HCT116 (cell line): ENCODE measurements around the gene GSG1L. TPM values are rescaled to one million over a fixed set of nuclear protein-coding genes. Genes with fewer than 3 reads are reported as not detected.

Experiments
- ATAC-seq: fragments of 200-7000 bp; cut with Tn5 transposase; 2 replicates; pipeline ENCODE4 v1.9.1; 2020; ENCODE audit warnings: mild to moderate bottlenecking, moderate library complexity
- BruUV-seq: library from RNA; stranded (reverse); fragments of 400-500 nt; replicated peaks from 2 replicates; lab custom pipeline; 2021; lab: Mats Ljungman, UMichigan
- CTCF ChIA-PET: fragments of 300-600 bp; sonication (Branson Sonifier 250); formaldehyde crosslinking; loops from one replicate; lab custom pipeline; 2021; ENCODE audit warnings: antibody characterized with exemption; lab: Charles Lee
- POLR2A ChIA-PET: fragments of 300-600, 350-600 bp; sonication (Branson Sonifier 250); formaldehyde crosslinking; loops from one replicate; lab custom pipeline; 2021; ENCODE audit warnings: antibody characterized with exemption; lab: Charles Lee
- RAD21 ChIA-PET, 2 experiments: fragments of 300-600 bp; sonication (Branson Sonifier 250); formaldehyde crosslinking; loops; one replicate each; lab custom pipeline; 2023; ENCODE audit warnings: low total read pairs in 2 of 2; ENCODE audit not compliant: uncharacterized antibody in 2 of 2, unreplicated experiment in 2 of 2, low non-redundant PET in 1 of 2; lab: Charles Lee
- DNase-seq: peaks from one replicate; pipeline ENCODE4 v3.0.0-alpha.2; 2010; ENCODE audit warnings: low read depth, low spot score
- H2AFZ ChIP-seq: fragments of 200-600 bp; shearing (Covaris generic), sonication (generic); 2 replicates; pipeline ENCODE4 v1.6.1; 2017; ENCODE audit warnings: low read depth, mixed run types, mixed read lengths, antibody characterized with exemption, low read length; ENCODE audit not compliant: poor library complexity, severe bottlenecking
- H3K27ac ChIP-seq: 2 replicates; pipeline ENCODE4 v1.5.1; 2012; ENCODE audit warnings: low read depth, low read length
- H3K27me3 ChIP-seq: fragments of 200-600 bp; sonication (generic); 2 replicates; pipeline ENCODE4 v1.6.1; 2016; ENCODE audit warnings: mixed run types, low read length, mixed read lengths; ENCODE audit not compliant: insufficient read depth
- H3K36me3 ChIP-seq, 2 experiments: fragments of 200-500 bp in 1 of 2; fragments of 200-600 bp in 1 of 2; sonication (Bioruptor generic) in 1 of 2; sonication (generic) in 1 of 2; 2 replicates each; pipeline versions ENCODE4 v1.5.1 to v1.6.1; 2014 to 2016; ENCODE audit warnings: low read length in 2 of 2, inconsistent platforms in 1 of 2, mixed read lengths in 1 of 2, mixed run types in 1 of 2; ENCODE audit not compliant: insufficient read depth in 2 of 2, control insufficient read depth in 1 of 2
- H3K4me1 ChIP-seq, 2 experiments: fragments of 200-600 bp in 1 of 2; sonication (generic) in 1 of 2; 2 replicates each; pipeline versions ENCODE4 v1.5.1 to v1.6.1; 2012 to 2017; ENCODE audit warnings: low read length in 2 of 2, inconsistent platforms in 1 of 2, mild to moderate bottlenecking in 1 of 2, mixed read lengths in 1 of 2, mixed run types in 1 of 2, moderate library complexity in 1 of 2; ENCODE audit not compliant: insufficient read depth in 2 of 2, control insufficient read depth in 1 of 2
- H3K4me2 ChIP-seq: fragments of 200-600 bp; sonication (generic); 2 replicates; pipeline ENCODE4 v1.6.1; 2017; ENCODE audit warnings: mixed run types, low read length, mixed read lengths
- H3K4me3 ChIP-seq, 2 experiments: fragments of 200-600 bp in 1 of 2; sonication (generic) in 1 of 2; replicated peaks in 1 of 2; 2 replicates each; pipeline ENCODE4 v1.5.1; 2011 to 2016; ENCODE audit warnings: low read length in 2 of 2, control low read depth in 1 of 2, low read depth in 1 of 2, mild to moderate bottlenecking in 1 of 2, mixed read lengths in 1 of 2, mixed run types in 1 of 2
- H3K79me2 ChIP-seq: fragments of 200-600 bp; sonication (generic); 2 replicates; pipeline ENCODE4 v1.6.1; 2017; ENCODE audit warnings: mild to moderate bottlenecking, mixed run types, low read length, moderate library complexity, mixed read lengths; ENCODE audit not compliant: insufficient read depth
- H3K9ac ChIP-seq: fragments of 200-600 bp; sonication (generic); 2 replicates; pipeline ENCODE4 v1.6.1; 2016; ENCODE audit warnings: low read length, mixed read lengths
- H3K9me2 ChIP-seq: fragments of 200-600 bp; sonication (generic), shearing (Covaris generic); 2 replicates; pipeline ENCODE4 v1.6.1; 2017; ENCODE audit warnings: mixed run types, mild to moderate bottlenecking, moderate library complexity; ENCODE audit not compliant: insufficient read depth
- H3K9me3 ChIP-seq, 2 experiments: fragments of 200-500 bp in 1 of 2; fragments of 200-600 bp in 1 of 2; sonication (Bioruptor generic) in 1 of 2; sonication (generic) in 1 of 2; 2 replicates each; pipeline ENCODE4 v1.6.1; 2014 to 2017; ENCODE audit warnings: low read length in 2 of 2, mixed read lengths in 2 of 2, inconsistent platforms in 1 of 2, low read depth in 1 of 2, mild to moderate bottlenecking in 1 of 2, mixed run types in 1 of 2, moderate library complexity in 1 of 2; ENCODE audit not compliant: control insufficient read depth in 1 of 2, insufficient read depth in 1 of 2
- H4K20me1 ChIP-seq: fragments of 200-600 bp; sonication (generic), shearing (Covaris generic); 2 replicates; pipeline ENCODE4 v1.6.1; 2017; ENCODE audit warnings: mixed run types, mild to moderate bottlenecking, moderate library complexity; ENCODE audit not compliant: insufficient read depth
- CEBPB ChIP-seq: IDR thresholded peaks from 2 replicates; pipeline ENCODE4 v1.6.1; 2012; ENCODE audit warnings: low read depth
- EGR1 ChIP-seq: IDR thresholded peaks from 2 replicates; pipeline ENCODE4 v1.6.1; 2012; ENCODE audit warnings: low read depth
- ELF1 ChIP-seq: IDR thresholded peaks from 2 replicates; pipeline ENCODE4 v1.6.1; 2012; ENCODE audit warnings: low read depth, borderline replicate concordance
- FOSL1 ChIP-seq: IDR thresholded peaks from 2 replicates; pipeline ENCODE4 v1.6.1; 2012; ENCODE audit warnings: low read depth
- JUND ChIP-seq: IDR thresholded peaks from 2 replicates; pipeline ENCODE4 v1.6.1; 2012
- POLR2A ChIP-seq: IDR thresholded peaks from 2 replicates; pipeline ENCODE4 v1.7.0; 2011; ENCODE audit warnings: borderline replicate concordance; ENCODE audit not compliant: insufficient read depth, insufficient read length; ENCODE audit errors: extremely low read depth
- RAD21 ChIP-seq: IDR thresholded peaks from 2 replicates; pipeline ENCODE4 v1.6.1; 2012; ENCODE audit warnings: low read depth, mild to moderate bottlenecking
- SIN3A ChIP-seq: IDR thresholded peaks from 2 replicates; pipeline ENCODE4 v1.6.1; 2012; ENCODE audit warnings: low read depth
- SP1 ChIP-seq: IDR thresholded peaks from 2 replicates; pipeline ENCODE4 v1.6.1; 2012; ENCODE audit warnings: low read depth
- SRF ChIP-seq: IDR thresholded peaks from 2 replicates; pipeline ENCODE4 v1.6.1; 2012; ENCODE audit warnings: low read depth
- TCF7L2 ChIP-seq: IDR thresholded peaks from 2 replicates; pipeline ENCODE4 v1.7.0; 2011; ENCODE audit warnings: borderline replicate concordance, inconsistent platforms; ENCODE audit not compliant: insufficient read depth, insufficient read length; ENCODE audit errors: extremely low read depth
- YY1 ChIP-seq: IDR thresholded peaks from 2 replicates; pipeline ENCODE4 v1.6.1; 2011; ENCODE audit warnings: low read length, low read depth, moderate library complexity, mild to moderate bottlenecking; ENCODE audit not compliant: insufficient replicate concordance; ENCODE audit errors: extremely low read depth
- ZFX ChIP-seq: fragments of 450-650 bp; IDR thresholded peaks from 2 replicates; pipeline ENCODE4 v1.6.1; 2017
- intact Hi-C: fragments of 100-400 bp; cut with micrococcal nuclease; formaldehyde crosslinking; loops from 2 replicates; pipeline ENCODE4 v1.10.0; 2022
- total RNA-seq: library from RNA; stranded (reverse); gene quantifications from one replicate; pipeline ENCODE4 v1.2.1, GENCODE V29; 2021; ENCODE audit not compliant: unreplicated experiment
- TF ChIP-seq, protein P1 (sequence below): IDR thresholded peaks from 2 replicates; pipeline ENCODE4 v1.6.1; 2012
- TF ChIP-seq, protein P2 (sequence below), 3 experiments: fragments of 200-600 bp in 1 of 3; sonication (generic) in 1 of 3; IDR thresholded peaks in 2 of 3; conservative IDR thresholded peaks in 1 of 3; 2 replicates each; pipeline ENCODE4 v1.5.1; 2012 to 2017; ENCODE audit warnings: low read depth in 2 of 3, low read length in 2 of 3, antibody characterized with exemption in 1 of 3, borderline replicate concordance in 1 of 3, control low read depth in 1 of 3, mild to moderate bottlenecking in 1 of 3, mixed read lengths in 1 of 3, mixed run types in 1 of 3, moderate library complexity in 1 of 3; ENCODE audit not compliant: insufficient read depth in 1 of 3
- TF ChIP-seq, protein P3 (sequence below): IDR thresholded peaks from 2 replicates; pipeline ENCODE4 v1.6.1; 2012
- TF ChIP-seq, protein P4 (sequence below): IDR thresholded peaks from 2 replicates; pipeline ENCODE4 v1.6.1; 2011; ENCODE audit warnings: mild to moderate bottlenecking, low read length, moderate library complexity; ENCODE audit not compliant: insufficient replicate concordance; ENCODE audit errors: extremely low read depth

The GSG1L gene
- total RNA-seq, 1 experiment from 2014 or later: not detected

DNA sequence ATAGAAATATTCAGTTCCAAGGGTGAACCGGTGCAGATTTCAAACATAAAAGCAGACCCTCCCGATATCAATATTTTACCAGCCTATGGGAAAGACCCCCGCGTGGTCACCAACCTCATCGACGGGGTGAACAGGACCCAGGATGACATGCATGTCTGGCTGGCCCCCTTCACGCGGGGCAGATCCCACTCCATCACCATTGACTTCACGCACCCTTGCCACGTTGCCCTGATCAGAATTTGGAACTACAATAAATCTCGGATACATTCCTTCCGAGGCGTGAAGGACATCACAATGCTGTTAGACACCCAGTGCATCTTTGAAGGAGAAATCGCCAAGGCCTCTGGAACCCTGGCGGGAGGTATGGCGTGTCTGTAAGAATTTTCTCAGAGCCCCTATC lies 313.6 kb downstream of the GSG1L start:
- Histone ChIP-seq H3K4me2 (no peak overlapping the region), H3K27ac (no peak overlapping the region), H3K9me2 (no peaks in the 10 kb centered on the region), H3K9ac (no peak overlapping the region), H3K36me3 (no peaks in the 10 kb centered on the region), H3K4me3 (no peak overlapping the region), H3K27me3 (no peaks in the 10 kb centered on the region), H3K4me1 (peaks cover 10 to 13% of the 10 kb centered on the region in 2 experiments), H3K9me3 (no peaks in the 10 kb centered on the region), H4K20me1 (no peaks in the 10 kb centered on the region), H3K79me2 (no peaks in the 10 kb centered on the region), H2AFZ (no peak overlapping the region)
- TF ChIP-seq SIN3A: no peak
- no peak for TF ChIP-seq ELF1
- intact Hi-C loops: no loop called here
- ChIA-PET RAD21 (no interaction called here), POLR2A (no interaction called here), CTCF (interaction anchor here (1.3 kb wide), 1 partner anchor 10 kb away, joined by 3 read pairs; no protein-coding TSS in a partner anchor)
- no peak for ATAC-seq
- BruUV-seq: no TSS peak
- DNase-seq: no peak

DNA sequence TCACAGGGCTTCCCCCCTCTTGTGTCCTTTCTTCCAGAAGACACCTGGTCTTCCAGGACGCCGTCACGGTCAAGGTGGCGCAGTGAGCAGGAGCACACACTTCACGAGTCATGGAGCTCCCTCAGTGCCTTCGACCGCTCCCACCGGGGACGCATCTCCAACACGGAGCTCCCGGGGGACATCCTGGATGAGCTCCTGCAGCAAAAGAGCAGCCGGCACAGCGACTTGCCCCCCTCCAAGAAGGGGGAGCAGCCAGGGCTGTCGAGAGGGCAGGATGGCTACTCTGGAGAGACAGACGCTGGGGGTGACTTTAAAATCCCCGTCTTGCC lies 314.0 kb downstream of the GSG1L start:
- DNase-seq (no peak), ATAC-seq (no peak)
- ChIA-PET RAD21 (no interaction called here), CTCF (interaction anchor here (1.3 kb wide), 1 partner anchor 10 kb away, joined by 3 read pairs; no protein-coding TSS in a partner anchor), POLR2A (no interaction called here)
- Histone ChIP-seq H3K27ac (no peak overlapping the region), H3K4me3 (no peak overlapping the region), H3K9ac (0 out of 2 replicates have a peak overlapping the region, but pooled peaks have one; percentile 17), H3K4me2 (0 out of 2 replicates have a peak overlapping the region, but pooled peaks have one; percentile 64), H4K20me1 (no peaks in the 10 kb centered on the region), H3K36me3 (no peaks in the 10 kb centered on the region), H3K79me2 (no peaks in the 10 kb centered on the region), H3K9me2 (no peaks in the 10 kb centered on the region), H3K4me1 (peaks cover 10 to 13% of the 10 kb centered on the region in 2 experiments), H2AFZ (no peak overlapping the region), H3K9me3 (no peaks in the 10 kb centered on the region), H3K27me3 (no peaks in the 10 kb centered on the region)
- TF ChIP-seq SRF (no peak), YY1 (no peak), SIN3A (no peak), FOSL1 (no peak), EGR1 (no peak), ELF1 (no peak), RAD21 (no peak), SP1 (no peak), POLR2A (no peak), ZFX (no peak), CEBPB (no peak), TCF7L2 (no peak), JUND (no peak)
- TF ChIP-seq, protein P1, sequence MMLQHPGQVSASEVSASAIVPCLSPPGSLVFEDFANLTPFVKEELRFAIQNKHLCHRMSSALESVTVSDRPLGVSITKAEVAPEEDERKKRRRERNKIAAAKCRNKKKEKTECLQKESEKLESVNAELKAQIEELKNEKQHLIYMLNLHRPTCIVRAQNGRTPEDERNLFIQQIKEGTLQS: no peak
- TF ChIP-seq, protein P2, sequence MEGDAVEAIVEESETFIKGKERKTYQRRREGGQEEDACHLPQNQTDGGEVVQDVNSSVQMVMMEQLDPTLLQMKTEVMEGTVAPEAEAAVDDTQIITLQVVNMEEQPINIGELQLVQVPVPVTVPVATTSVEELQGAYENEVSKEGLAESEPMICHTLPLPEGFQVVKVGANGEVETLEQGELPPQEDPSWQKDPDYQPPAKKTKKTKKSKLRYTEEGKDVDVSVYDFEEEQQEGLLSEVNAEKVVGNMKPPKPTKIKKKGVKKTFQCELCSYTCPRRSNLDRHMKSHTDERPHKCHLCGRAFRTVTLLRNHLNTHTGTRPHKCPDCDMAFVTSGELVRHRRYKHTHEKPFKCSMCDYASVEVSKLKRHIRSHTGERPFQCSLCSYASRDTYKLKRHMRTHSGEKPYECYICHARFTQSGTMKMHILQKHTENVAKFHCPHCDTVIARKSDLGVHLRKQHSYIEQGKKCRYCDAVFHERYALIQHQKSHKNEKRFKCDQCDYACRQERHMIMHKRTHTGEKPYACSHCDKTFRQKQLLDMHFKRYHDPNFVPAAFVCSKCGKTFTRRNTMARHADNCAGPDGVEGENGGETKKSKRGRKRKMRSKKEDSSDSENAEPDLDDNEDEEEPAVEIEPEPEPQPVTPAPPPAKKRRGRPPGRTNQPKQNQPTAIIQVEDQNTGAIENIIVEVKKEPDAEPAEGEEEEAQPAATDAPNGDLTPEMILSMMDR (IDR thresholded peaks at IDR 0.05 in 2 of 3, conservative IDR thresholded peaks at IDR 0.05 in 1 of 3; ENCODE audit: borderline replicate concordance in 1 of 3, insufficient read depth in 1 of 3, low read depth in 2 of 3, low read length in 2 of 3): no peak
- TF ChIP-seq, protein P3, sequence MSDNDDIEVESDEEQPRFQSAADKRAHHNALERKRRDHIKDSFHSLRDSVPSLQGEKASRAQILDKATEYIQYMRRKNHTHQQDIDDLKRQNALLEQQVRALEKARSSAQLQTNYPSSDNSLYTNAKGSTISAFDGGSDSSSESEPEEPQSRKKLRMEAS: no peak
- TF ChIP-seq, protein P4, sequence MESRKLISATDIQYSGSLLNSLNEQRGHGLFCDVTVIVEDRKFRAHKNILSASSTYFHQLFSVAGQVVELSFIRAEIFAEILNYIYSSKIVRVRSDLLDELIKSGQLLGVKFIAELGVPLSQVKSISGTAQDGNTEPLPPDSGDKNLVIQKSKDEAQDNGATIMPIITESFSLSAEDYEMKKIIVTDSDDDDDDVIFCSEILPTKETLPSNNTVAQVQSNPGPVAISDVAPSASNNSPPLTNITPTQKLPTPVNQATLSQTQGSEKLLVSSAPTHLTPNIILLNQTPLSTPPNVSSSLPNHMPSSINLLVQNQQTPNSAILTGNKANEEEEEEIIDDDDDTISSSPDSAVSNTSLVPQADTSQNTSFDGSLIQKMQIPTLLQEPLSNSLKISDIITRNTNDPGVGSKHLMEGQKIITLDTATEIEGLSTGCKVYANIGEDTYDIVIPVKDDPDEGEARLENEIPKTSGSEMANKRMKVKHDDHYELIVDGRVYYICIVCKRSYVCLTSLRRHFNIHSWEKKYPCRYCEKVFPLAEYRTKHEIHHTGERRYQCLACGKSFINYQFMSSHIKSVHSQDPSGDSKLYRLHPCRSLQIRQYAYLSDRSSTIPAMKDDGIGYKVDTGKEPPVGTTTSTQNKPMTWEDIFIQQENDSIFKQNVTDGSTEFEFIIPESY: no peak
- intact Hi-C loops: no loop called here
- BruUV-seq: no TSS peak
